SK-N-SH treated with all-trans-retinoic acid at 6 μM for 48 hours (cell line): Measurements from ENCODE around the gene ASPRV1.

Experiments
- ATAC-seq: fragments of 200-7000 bp; cut with Tn5 transposase; 3 replicates; pipeline ENCODE4 v1.9.1; 2020; ENCODE audit warnings: mild to moderate bottlenecking, moderate library complexity
- ARNTL ChIP-seq: fragments of 450-650 bp; formaldehyde crosslinking; IDR thresholded peaks from 2 replicates; pipeline ENCODE4 v1.5.0; 2020; ENCODE audit warnings: low read depth, mild to moderate bottlenecking, moderate library complexity, borderline replicate concordance
- BACH2 ChIP-seq: fragments of 250-450 bp; sonication (Bioruptor Pico); IDR thresholded peaks from 2 replicates; pipeline ENCODE4 v1.9.0; 2021; ENCODE audit warnings: mild to moderate bottlenecking, borderline replicate concordance
- CSDC2 ChIP-seq: fragments of 250-450 bp; sonication (Bioruptor Pico); IDR thresholded peaks from 2 replicates; pipeline ENCODE4 v1.5.0; 2020; ENCODE audit warnings: mild to moderate bottlenecking, moderate library complexity
- ESRRG ChIP-seq: fragments of 250-450 bp; sonication (Bioruptor Pico); IDR thresholded peaks from 2 replicates; pipeline ENCODE4 v1.6.1; 2021; ENCODE audit warnings: mild to moderate bottlenecking
- GLIS3 ChIP-seq: fragments of 250-450 bp; sonication (Bioruptor Pico); IDR thresholded peaks from 2 replicates; pipeline ENCODE4 v1.5.0; 2020; ENCODE audit warnings: mild to moderate bottlenecking, moderate library complexity
- ISL1 ChIP-seq: fragments of 250-450 bp; sonication (Bioruptor Pico); IDR thresholded peaks from 2 replicates; pipeline ENCODE4 v2.1.2; 2022; ENCODE audit warnings: mild to moderate bottlenecking, moderate library complexity
- OSR1 ChIP-seq: fragments of 250-450 bp; sonication (Bioruptor Pico); IDR thresholded peaks from 2 replicates; pipeline ENCODE4 v1.8.0; 2022; ENCODE audit warnings: moderate library complexity, mild to moderate bottlenecking, inconsistent platforms
- PPARA ChIP-seq: fragments of 250-450 bp; sonication (Bioruptor Pico); IDR thresholded peaks from 2 replicates; pipeline ENCODE4 v1.5.0; 2020; ENCODE audit warnings: mild to moderate bottlenecking, borderline replicate concordance
- RARB ChIP-seq: fragments of 250-450 bp; sonication (Bioruptor Pico); IDR thresholded peaks from 2 replicates; pipeline ENCODE4 v1.8.0; 2021; ENCODE audit warnings: mild to moderate bottlenecking, moderate library complexity
- SNAI2 ChIP-seq: fragments of 250-450 bp; sonication (Bioruptor Pico); IDR thresholded peaks from 2 replicates; pipeline ENCODE4 v1.5.0; 2020; ENCODE audit warnings: mild to moderate bottlenecking, moderate library complexity
- TCF4 ChIP-seq: fragments of 250-450 bp; sonication (Bioruptor Pico); IDR thresholded peaks from 2 replicates; pipeline ENCODE4 v1.8.0; 2021; ENCODE audit warnings: mild to moderate bottlenecking, moderate library complexity, borderline replicate concordance
- TOX ChIP-seq: fragments of 250-450 bp; sonication (Bioruptor Pico); IDR thresholded peaks from 2 replicates; pipeline ENCODE4 v1.8.0; 2021; ENCODE audit warnings: mild to moderate bottlenecking, moderate library complexity, borderline replicate concordance
- ZC3H10 ChIP-seq: fragments of 250-450 bp; sonication (Bioruptor Pico); IDR thresholded peaks from 2 replicates; pipeline ENCODE4 v1.5.1; 2021; ENCODE audit warnings: mild to moderate bottlenecking, moderate library complexity
- ZFP3 ChIP-seq: fragments of 250-450 bp; sonication (Bioruptor Pico); IDR thresholded peaks from 2 replicates; pipeline ENCODE4 v1.5.0; 2020; ENCODE audit warnings: mild to moderate bottlenecking, moderate library complexity
- ZFP30 ChIP-seq: fragments of 450-650 bp; formaldehyde crosslinking; IDR thresholded peaks from 2 replicates; pipeline ENCODE4 v1.5.0; 2022; ENCODE audit warnings: mild to moderate bottlenecking, moderate library complexity
- ZNF565 ChIP-seq: fragments of 450-650 bp; formaldehyde crosslinking; conservative IDR thresholded peaks from 2 replicates; pipeline ENCODE4 v1.5.0; 2020; ENCODE audit warnings: low read depth, mild to moderate bottlenecking, moderate library complexity
- ZNF70 ChIP-seq: fragments of 450-650 bp; formaldehyde crosslinking; IDR thresholded peaks from 2 replicates; pipeline ENCODE4 v1.5.0; 2020; ENCODE audit warnings: mild to moderate bottlenecking, moderate library complexity
- ZNF8 ChIP-seq: fragments of 450-650 bp; formaldehyde crosslinking; IDR thresholded peaks from 2 replicates; pipeline ENCODE4 v1.5.0; 2020; ENCODE audit warnings: mild to moderate bottlenecking, moderate library complexity
- TF ChIP-seq, protein P1 (sequence below): fragments of 250-450 bp; sonication (Bioruptor Pico); IDR thresholded peaks from 2 replicates; pipeline ENCODE4 v1.5.1; 2020; ENCODE audit warnings: low read depth, mild to moderate bottlenecking, moderate library complexity
- TF ChIP-seq, protein P2 (sequence below): fragments of 250-450 bp; sonication (Bioruptor Pico); IDR thresholded peaks from 2 replicates; pipeline ENCODE4 v1.5.1; 2021; ENCODE audit warnings: mild to moderate bottlenecking, moderate library complexity
- TF ChIP-seq, protein P3 (sequence below): fragments of 250-450 bp; sonication (Bioruptor Pico); IDR thresholded peaks from 2 replicates; pipeline ENCODE4 v1.5.0; 2020; ENCODE audit warnings: mild to moderate bottlenecking, moderate library complexity
- TF ChIP-seq, protein P4 (sequence below): fragments of 250-450 bp; sonication (Bioruptor Pico); IDR thresholded peaks from 2 replicates; pipeline ENCODE4 v1.8.0; 2020; ENCODE audit warnings: mild to moderate bottlenecking, moderate library complexity, borderline replicate concordance
- TF ChIP-seq, protein P5 (sequence below): fragments of 250-450 bp; sonication (Bioruptor Pico); IDR thresholded peaks from 2 replicates; pipeline ENCODE4 v1.8.0; 2021; ENCODE audit warnings: low read depth, mild to moderate bottlenecking, moderate library complexity, borderline replicate concordance

The ASPRV1 gene

DNA sequence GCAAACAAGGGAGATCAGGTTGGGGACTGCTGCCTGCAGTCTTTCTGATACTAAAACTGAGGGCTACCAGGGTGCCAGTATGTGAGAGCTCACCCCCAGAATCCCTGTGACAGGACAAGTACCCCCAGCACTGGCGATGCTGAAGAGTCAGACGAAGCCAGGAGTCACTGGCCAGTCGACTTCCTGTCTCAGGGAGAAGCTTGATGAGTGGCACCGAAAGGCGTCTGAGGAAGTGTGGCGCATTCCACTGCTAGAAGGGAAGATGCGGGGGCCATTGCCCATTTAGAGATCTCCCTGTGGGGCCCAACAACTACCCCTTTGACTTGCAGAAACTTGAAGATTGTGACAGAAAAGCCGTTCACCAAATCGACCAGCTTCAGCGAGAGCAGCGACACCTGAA, 24.5 kb downstream of the ASPRV1 start:
- TF ChIP-seq RARB (CRISPR knock-in tag): no peak
- no peak for TF ChIP-seq ZC3H10 (CRISPR knock-in tag)
- TF ChIP-seq, protein P1, sequence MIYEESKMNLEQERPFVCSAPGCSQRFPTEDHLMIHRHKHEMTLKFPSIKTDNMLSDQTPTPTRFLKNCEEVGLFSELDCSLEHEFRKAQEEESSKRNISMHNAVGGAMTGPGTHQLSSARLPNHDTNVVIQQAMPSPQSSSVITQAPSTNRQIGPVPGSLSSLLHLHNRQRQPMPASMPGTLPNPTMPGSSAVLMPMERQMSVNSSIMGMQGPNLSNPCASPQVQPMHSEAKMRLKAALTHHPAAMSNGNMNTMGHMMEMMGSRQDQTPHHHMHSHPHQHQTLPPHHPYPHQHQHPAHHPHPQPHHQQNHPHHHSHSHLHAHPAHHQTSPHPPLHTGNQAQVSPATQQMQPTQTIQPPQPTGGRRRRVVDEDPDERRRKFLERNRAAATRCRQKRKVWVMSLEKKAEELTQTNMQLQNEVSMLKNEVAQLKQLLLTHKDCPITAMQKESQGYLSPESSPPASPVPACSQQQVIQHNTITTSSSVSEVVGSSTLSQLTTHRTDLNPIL (CRISPR knock-in tag): no peak
- TF ChIP-seq, protein P2, sequence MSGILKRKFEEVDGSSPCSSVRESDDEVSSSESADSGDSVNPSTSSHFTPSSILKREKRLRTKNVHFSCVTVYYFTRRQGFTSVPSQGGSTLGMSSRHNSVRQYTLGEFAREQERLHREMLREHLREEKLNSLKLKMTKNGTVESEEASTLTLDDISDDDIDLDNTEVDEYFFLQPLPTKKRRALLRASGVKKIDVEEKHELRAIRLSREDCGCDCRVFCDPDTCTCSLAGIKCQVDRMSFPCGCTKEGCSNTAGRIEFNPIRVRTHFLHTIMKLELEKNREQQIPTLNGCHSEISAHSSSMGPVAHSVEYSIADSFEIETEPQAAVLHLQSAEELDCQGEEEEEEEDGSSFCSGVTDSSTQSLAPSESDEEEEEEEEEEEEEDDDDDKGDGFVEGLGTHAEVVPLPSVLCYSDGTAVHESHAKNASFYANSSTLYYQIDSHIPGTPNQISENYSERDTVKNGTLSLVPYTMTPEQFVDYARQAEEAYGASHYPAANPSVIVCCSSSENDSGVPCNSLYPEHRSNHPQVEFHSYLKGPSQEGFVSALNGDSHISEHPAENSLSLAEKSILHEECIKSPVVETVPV (CRISPR knock-in tag): no peak
- TF ChIP-seq, protein P3, sequence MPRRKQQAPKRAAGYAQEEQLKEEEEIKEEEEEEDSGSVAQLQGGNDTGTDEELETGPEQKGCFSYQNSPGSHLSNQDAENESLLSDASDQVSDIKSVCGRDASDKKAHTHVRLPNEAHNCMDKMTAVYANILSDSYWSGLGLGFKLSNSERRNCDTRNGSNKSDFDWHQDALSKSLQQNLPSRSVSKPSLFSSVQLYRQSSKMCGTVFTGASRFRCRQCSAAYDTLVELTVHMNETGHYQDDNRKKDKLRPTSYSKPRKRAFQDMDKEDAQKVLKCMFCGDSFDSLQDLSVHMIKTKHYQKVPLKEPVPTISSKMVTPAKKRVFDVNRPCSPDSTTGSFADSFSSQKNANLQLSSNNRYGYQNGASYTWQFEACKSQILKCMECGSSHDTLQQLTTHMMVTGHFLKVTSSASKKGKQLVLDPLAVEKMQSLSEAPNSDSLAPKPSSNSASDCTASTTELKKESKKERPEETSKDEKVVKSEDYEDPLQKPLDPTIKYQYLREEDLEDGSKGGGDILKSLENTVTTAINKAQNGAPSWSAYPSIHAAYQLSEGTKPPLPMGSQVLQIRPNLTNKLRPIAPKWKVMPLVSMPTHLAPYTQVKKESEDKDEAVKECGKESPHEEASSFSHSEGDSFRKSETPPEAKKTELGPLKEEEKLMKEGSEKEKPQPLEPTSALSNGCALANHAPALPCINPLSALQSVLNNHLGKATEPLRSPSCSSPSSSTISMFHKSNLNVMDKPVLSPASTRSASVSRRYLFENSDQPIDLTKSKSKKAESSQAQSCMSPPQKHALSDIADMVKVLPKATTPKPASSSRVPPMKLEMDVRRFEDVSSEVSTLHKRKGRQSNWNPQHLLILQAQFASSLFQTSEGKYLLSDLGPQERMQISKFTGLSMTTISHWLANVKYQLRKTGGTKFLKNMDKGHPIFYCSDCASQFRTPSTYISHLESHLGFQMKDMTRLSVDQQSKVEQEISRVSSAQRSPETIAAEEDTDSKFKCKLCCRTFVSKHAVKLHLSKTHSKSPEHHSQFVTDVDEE: no peak
- no peak for TF ChIP-seq TOX (CRISPR knock-in tag)
- no peak for TF ChIP-seq ISL1
- no peak for TF ChIP-seq PPARA (CRISPR knock-in tag)
- no peak for TF ChIP-seq CSDC2
- no peak for TF ChIP-seq ESRRG (CRISPR knock-in tag)
- no peak for TF ChIP-seq ARNTL
- TF ChIP-seq ZNF70 (CRISPR knock-in tag): no peak
- no peak for TF ChIP-seq GLIS3 (CRISPR knock-in tag)
- TF ChIP-seq ZFP30: no peak
- TF ChIP-seq, protein P4, sequence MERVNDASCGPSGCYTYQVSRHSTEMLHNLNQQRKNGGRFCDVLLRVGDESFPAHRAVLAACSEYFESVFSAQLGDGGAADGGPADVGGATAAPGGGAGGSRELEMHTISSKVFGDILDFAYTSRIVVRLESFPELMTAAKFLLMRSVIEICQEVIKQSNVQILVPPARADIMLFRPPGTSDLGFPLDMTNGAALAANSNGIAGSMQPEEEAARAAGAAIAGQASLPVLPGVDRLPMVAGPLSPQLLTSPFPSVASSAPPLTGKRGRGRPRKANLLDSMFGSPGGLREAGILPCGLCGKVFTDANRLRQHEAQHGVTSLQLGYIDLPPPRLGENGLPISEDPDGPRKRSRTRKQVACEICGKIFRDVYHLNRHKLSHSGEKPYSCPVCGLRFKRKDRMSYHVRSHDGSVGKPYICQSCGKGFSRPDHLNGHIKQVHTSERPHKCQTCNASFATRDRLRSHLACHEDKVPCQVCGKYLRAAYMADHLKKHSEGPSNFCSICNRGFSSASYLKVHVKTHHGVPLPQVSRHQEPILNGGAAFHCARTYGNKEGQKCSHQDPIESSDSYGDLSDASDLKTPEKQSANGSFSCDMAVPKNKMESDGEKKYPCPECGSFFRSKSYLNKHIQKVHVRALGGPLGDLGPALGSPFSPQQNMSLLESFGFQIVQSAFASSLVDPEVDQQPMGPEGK (CRISPR knock-in tag): no peak
- no peak for TF ChIP-seq ZFP3 (CRISPR knock-in tag)
- TF ChIP-seq BACH2: no peak
- TF ChIP-seq SNAI2: no peak
- TF ChIP-seq TCF4 (CRISPR knock-in tag): no peak
- no peak for TF ChIP-seq ZNF565 (CRISPR knock-in tag)
- TF ChIP-seq, all 23 proteins: peak for 0
- no peak for ATAC-seq

DNA sequence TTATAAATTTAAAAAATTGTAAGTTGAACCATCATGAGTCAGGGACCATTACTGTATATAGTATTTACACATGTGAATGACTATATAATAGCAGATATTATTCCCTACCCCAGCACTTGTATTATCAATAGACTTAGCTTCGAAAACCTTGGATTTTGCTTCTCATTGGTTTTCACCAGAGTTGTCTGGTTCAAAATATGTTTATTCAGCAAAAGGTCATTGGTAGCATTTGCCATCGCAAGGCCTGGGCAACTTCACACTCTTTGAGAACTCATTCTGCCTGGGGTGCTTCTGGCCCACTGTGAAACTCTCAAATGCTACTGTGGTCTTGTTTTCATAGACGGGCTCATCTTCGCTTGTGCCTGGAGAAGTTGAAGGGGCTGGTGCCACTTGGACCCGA, 26.4 kb downstream of the ASPRV1 start:
- no peak for ATAC-seq
- TF ChIP-seq OSR1 (CRISPR knock-in tag) (no peak), ISL1 (no peak), PPARA (CRISPR knock-in tag) (no peak), ZC3H10 (CRISPR knock-in tag) (no peak), TOX (CRISPR knock-in tag) (no peak)
- TF ChIP-seq, protein P3: no peak

DNA sequence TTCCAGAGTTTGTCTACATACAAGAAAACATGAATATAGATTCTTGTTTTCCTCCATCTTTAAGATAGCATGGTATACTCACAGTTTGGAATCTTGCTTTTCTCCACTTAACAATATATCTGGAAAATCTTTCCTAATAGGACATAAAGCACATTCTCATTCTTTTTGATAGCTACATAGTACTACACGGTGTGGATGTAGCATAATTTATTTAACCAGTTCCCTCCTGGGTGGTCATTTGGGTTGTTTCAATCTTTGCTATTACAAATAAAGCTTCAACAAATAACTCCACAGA, 26.9 kb downstream of the ASPRV1 start:
- ATAC-seq: no peak

More for the DNA sequence above, 26.9 kb downstream of the ASPRV1 start:
- TF ChIP-seq, protein P1 (CRISPR knock-in tag): no peak
- TF ChIP-seq ISL1 (no peak), ZC3H10 (CRISPR knock-in tag) (no peak), RARB (CRISPR knock-in tag) (no peak), ZNF8 (CRISPR knock-in tag) (no peak), OSR1 (CRISPR knock-in tag) (no peak), ZNF70 (CRISPR knock-in tag) (no peak), ESRRG (CRISPR knock-in tag) (no peak), CSDC2 (no peak), TOX (CRISPR knock-in tag) (no peak), BACH2 (no peak), ZFP30 (no peak)
- TF ChIP-seq, protein P5, sequence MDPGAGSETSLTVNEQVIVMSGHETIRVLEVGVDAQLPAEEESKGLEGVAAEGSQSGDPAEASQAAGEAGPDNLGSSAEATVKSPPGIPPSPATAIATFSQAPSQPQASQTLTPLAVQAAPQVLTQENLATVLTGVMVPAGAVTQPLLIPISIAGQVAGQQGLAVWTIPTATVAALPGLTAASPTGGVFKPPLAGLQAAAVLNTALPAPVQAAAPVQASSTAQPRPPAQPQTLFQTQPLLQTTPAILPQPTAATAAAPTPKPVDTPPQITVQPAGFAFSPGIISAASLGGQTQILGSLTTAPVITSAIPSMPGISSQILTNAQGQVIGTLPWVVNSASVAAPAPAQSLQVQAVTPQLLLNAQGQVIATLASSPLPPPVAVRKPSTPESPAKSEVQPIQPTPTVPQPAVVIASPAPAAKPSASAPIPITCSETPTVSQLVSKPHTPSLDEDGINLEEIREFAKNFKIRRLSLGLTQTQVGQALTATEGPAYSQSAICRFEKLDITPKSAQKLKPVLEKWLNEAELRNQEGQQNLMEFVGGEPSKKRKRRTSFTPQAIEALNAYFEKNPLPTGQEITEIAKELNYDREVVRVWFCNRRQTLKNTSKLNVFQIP (CRISPR knock-in tag): no peak
